Stimulated activated CD4-positive, alpha-beta T cell treated with anti-CD3 and anti-CD28 coated beads, Interleukin-15, amount 100 ng/mL, for 48 hours (primary cell): ENCODE measurements around the gene WASF2.
"Not testable (repeated sequence)": the region's sequence is repeated elsewhere in the genome, so short reads cannot be mapped to it uniquely, and the experiment has no call there.

Experiments
- DNase-seq, 2 donors: peaks; one replicate each; pipeline ENCODE4 v3.0.0-alpha.2; 2020; ENCODE audit warnings: low read depth in 2 of 2

WASF2 gene

GRCh38 chr1:27496604-27497155, 6.7 kb upstream of the WASF2 start:
- no peak for DNase-seq

- no peak for DNase-seq
Measured at GRCh38 chr1:27492796-27493195, 2.8 kb upstream of the WASF2 start.

- no peak for DNase-seq
Measured at GRCh38 chr1:27491748-27492700, 2.1 kb upstream of the WASF2 start.

GRCh38 chr1:27489501-27489972, 430 bp downstream of the WASF2 start:
- no peak for DNase-seq

GRCh38 chr1:27487966-27488884, 1.7 kb downstream of the WASF2 start:
- no peak for DNase-seq

DNA sequence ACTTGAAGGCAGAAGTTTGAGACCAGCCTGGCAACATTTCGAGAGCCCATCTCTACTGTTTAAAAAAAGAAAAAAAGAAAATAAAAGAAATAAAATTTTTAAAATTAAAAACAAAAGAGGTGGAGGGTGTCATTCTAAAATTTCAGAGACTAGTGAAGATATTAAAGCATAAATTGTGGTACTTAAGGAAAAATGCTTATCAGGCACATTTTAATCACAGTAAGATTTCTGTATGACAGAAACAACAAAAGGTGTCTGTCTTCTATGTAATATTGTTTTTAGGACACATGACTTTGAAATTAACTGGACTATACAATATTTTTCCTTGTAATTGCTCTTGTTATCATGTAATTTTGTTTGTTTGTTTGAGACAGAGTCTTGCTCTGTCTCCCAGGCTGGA, 4.6 kb downstream of the WASF2 start:
- no peak for DNase-seq

DNA sequence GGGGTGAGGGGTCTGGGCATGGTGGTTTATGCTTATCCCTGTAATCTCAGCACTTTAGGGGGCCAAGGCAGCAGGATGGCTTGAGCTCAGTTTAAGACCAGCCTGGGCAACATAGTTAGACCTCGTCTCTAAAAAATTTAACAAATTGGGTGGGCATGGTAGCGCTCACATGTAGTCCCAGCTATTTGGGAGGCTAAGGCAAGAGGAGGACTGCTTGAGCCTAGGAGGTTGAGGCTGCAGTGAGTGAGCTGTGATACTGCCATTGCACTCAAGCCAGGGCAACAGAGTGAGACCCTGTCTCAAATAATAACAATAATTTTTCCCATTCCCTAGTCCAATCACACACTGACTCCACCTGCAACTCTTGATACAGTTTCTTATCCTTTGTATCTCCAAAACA, 6.3 kb downstream of the WASF2 start:
- DNase-seq, result no peak

GRCh38 chr1:27481994-27482620, 7.9 kb downstream of the WASF2 start:
- no peak for DNase-seq

- DNase-seq, result no peak
Measured at GRCh38 chr1:27478098-27478497, 11.9 kb downstream of the WASF2 start.

DNA sequence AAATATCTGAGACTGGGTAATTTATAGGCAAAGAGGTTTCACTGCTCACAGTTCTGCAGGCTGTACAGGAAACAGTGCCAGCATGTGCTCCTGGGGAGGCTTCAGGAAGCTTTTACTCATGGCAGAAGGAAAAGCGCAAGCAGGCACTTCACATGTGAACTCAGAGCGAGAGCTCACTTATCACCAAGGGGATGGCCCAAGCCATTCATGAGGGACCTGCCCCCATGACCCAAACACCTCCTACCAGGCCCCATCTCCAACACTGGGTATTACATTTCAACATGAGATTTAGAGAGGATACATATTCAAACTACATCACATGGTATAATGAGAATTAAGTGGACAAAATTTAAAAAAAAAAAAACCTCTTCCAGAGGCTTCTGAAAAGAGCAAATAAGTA, 13.7 kb downstream of the WASF2 start:
- no peak for DNase-seq

DNA sequence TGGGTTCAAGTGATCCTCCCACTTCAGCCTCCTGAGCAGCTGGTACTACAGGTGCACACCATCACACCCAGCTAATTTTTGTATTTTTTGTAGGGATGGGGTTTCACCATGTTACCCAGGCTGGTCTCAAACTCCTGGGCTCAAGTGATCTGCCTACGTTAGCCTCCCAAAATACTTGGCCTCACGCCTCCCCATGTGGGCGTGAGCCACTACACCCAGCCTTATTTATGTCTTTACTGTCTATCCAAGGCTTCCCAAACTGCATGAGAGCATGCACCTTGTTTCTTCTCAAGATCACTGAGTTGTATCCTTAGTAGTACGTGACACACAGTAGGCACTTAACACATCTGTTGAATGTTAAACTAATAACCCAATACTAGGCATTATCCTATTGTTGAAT, 14.2 kb downstream of the WASF2 start:
- DNase-seq, result no peak

DNA sequence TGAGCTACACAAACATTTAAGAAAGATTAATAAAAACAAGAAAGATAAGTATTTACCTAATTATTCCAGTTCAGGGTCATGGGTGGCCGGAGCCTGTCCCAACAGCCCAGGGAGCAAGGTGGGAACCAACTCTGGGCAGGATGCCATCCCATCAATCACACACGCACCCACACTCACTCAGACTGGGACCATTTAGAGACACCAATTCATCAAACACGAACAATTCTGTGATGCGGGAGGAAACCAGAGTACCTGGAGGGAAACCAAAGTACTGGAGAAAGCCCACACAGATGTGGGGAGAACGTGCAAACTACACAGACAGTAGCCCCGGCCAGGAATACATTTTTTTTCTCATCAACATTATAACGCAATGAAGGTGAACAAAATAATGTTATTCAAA, 16.2 kb downstream of the WASF2 start:
- DNase-seq, result no peak

DNA sequence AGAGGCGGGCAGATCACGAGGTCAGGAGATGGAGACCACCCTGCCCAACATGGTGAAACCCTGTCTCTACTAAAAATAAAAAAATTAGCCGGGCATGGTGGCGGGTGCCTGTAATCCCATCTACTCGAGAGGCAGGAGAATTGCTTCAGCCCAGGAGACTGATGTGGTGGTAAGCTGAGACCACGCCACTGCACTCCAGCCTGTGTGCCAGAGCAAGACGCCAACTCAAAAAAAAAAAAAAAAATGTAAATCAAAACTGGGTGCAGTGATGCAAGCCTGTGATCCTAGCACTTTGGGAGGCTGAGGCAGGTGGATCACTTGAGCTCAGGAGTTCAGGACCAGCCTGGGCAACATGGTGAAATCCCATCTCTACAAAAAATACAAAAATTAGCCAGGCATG, 17.9 kb downstream of the WASF2 start:
- not testable (repeated sequence) for DNase-seq

- no peak for DNase-seq
Measured at GRCh38 chr1:27471477-27471876, 18.5 kb downstream of the WASF2 start.

DNA sequence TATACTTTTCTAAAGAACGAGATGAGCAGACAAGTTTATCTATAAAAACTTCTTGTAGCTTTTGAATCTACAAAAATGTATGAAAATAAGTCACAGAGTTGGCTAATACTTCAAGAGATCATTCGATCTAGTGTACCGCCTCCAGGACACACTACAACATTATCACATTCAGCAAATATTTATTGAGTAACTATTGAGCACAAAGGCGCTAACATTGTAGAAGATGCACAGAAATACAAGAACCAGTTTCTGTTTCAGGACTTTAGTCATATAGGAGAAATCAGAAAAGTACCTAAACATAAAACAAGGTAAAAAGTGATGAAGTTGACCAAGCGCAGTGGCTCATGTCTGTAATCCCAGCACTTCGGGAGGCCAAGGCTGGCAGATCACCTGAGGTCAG, 20.6 kb downstream of the WASF2 start:
- no peak for DNase-seq

GRCh38 chr1:27468378-27468777, 21.6 kb downstream of the WASF2 start:
- DNase-seq, result not testable (repeated sequence)

DNA sequence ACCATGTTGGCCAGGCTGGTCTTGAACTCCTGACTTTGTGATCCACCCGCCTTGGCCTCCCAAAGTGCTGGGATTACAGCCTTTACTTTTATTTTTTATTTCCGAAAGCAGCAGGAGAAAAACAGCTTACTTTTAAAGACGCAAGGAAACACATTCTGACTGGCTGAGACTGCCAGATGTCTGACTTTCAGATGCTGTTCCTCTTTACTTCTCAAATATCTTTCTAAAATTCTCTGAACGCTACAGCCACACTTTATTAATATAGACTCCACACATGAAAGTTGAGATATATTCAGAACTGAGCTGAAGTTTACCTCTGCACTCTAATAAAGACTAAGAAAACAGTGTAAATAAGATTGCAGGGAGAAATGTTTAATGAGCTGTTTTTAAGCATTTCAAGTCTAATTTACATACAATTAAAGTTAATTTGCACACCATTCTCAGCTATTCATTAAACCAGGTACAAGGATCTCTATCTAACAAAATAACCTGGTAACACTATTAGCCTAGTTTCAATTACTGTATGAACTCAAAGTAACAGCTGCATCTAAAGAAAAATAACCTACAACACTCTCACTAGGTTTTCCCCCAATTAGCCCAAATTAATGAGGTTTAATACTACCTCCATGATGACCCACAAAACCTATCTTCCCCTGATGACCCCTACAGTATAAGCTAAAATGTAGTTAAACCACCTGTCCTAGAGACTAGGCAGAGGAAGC, 24.9 kb downstream of the WASF2 start:
- DNase-seq, result no peak

DNA sequence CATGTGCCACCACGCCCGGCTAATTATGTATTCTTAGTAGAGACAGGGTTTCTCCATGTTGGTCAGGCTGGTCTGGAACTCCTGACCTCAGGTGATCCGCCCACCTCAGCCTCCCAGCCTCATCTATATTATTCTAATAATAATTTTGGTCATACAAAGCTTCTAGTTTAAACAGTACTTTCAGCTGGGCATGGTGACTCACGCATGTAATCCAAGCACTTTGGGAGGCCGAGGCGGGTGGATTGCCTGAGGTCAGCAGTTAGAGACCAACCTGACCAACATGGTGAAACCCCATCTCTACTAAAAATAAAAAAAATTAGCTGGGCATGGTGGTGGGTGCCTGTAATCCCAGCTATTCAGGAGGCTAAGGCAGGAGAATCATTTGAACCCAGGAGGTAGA, 26.1 kb downstream of the WASF2 start:
- DNase-seq, result not testable (repeated sequence)

DNA sequence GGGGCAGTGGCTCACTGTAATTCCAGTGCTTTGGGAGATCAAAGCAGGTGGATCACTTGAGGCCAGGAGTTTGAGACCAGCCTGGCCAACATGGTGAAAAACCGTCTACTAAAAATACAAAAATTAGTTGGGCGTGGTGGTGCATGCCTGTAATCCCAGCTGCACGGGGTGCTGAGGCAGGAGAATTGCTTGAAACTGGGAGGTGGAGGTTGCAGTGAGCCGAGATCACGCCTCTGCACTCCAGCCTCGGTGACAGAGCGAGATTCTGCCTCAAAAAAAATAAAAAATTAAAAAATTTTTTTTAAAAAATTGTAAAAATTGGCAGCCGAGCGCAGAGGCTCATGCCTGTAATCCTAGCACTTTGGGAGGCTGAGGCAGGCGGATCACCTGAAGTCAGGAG, 31.4 kb downstream of the WASF2 start:
- not testable (repeated sequence) for DNase-seq

DNA sequence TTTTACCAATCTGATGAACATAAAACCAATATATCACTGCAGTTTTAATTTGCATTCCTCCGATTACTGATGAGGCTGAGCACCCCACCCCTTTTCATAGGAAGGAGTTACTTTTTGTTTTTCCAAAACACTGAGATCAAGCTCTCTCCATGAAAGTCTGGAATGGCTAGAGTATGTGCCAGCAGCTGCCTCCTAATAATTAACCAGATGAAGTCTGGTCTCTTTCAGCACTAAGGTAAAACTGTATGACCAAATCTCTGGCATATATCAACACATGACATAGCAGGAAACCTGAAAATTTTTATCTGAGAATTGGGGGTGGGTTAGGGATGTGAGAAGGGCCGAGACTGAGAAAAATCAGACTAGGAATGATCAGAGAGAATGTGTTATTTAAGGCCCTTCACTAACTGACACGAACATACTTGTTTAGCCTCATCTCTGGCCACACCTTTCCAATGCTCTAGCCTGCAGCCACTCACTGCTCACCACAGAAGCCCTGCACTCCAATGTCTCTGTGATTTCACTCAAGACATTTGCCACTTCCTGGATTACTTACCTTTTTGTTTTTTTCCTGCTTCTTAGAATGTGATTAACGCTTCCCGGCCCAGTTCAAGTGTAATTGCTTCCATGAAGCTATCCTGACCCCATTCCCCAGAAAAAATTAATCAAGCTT, 34.7 kb downstream of the WASF2 start:
- DNase-seq, result no peak
